Measurements from ENCODE around the gene PAX7. TPM values are rescaled to one million over a fixed set of nuclear protein-coding genes. Genes with fewer than 3 reads are reported as not detected.

Gene PAX7
- polyA plus RNA-seq, 1 of the 3 experiments (the other 2 are of a cell fraction) = not detected

GRCh38 chr1:18628511-18628910, 2.1 kb upstream of the PAX7 start:
- POLR2A ChIA-PET = no interaction called here
- Histone ChIP-seq H3K4me1 (ENCODE audit: control insufficient read depth in 1 of 2, insufficient read depth in 2 of 2, low read depth in 1 of 2, low read length in 1 of 2) (no peaks in the 10 kb centered on the region), H3K9me3 (no peaks in the 10 kb centered on the region), H2AFZ (ENCODE audit: low read depth) (no peak overlapping the region), H3K27ac (ENCODE audit: low read depth in 2 of 2, low read length in 1 of 2) (no peak overlapping the region), H3F3A (replicated peaks; ENCODE audit: insufficient read depth) (no peaks in the 10 kb centered on the region), H3K9me2 (no peaks in the 10 kb centered on the region), H4K20me1 (ENCODE audit: insufficient read depth) (no peaks in the 10 kb centered on the region), H3K9ac (no peak overlapping the region), H3K4me3 (ENCODE audit: low read depth in 2 of 2, low read length in 1 of 2) (no peak overlapping the region), H3K4me2 (no peak overlapping the region), H3K79me2 (ENCODE audit: insufficient read depth) (no peaks in the 10 kb centered on the region), H3K36me3 (replicated peaks in 1 of 2; ENCODE audit: control insufficient read depth in 1 of 2, insufficient read depth in 2 of 2, low read length in 1 of 2) (no peaks in the 10 kb centered on the region), H3K27me3 (ENCODE audit: insufficient read depth) (peaks cover 61% of the 10 kb centered on the region)
- no peak for DNase-seq
- no peak for TF ChIP-seq ZBTB33 (IDR thresholded peaks at IDR 0.05; ENCODE audit: borderline replicate concordance, low read depth)
- TF ChIP-seq MXI1 (IDR thresholded peaks at IDR 0.05; ENCODE audit: low read depth, low read length) = no peak
- TF ChIP-seq PBX3 (IDR thresholded peaks at IDR 0.05) = no peak
- TF ChIP-seq, protein P1, sequence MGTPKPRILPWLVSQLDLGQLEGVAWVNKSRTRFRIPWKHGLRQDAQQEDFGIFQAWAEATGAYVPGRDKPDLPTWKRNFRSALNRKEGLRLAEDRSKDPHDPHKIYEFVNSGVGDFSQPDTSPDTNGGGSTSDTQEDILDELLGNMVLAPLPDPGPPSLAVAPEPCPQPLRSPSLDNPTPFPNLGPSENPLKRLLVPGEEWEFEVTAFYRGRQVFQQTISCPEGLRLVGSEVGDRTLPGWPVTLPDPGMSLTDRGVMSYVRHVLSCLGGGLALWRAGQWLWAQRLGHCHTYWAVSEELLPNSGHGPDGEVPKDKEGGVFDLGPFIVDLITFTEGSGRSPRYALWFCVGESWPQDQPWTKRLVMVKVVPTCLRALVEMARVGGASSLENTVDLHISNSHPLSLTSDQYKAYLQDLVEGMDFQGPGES (IDR thresholded peaks at IDR 0.05; ENCODE audit: low read depth, low read length) = no peak
- no peak for TF ChIP-seq TEAD4 (IDR thresholded peaks at IDR 0.05; ENCODE audit: borderline replicate concordance, insufficient read depth)
- TF ChIP-seq SIN3A (IDR thresholded peaks at IDR 0.05; ENCODE audit: borderline replicate concordance, low read depth, low read length) = no peak
- TF ChIP-seq EP300 (IDR thresholded peaks at IDR 0.05; ENCODE audit: borderline replicate concordance in 1 of 2, low read depth in 1 of 2, low read length in 1 of 2) = no peak
- TF ChIP-seq, protein P2, sequence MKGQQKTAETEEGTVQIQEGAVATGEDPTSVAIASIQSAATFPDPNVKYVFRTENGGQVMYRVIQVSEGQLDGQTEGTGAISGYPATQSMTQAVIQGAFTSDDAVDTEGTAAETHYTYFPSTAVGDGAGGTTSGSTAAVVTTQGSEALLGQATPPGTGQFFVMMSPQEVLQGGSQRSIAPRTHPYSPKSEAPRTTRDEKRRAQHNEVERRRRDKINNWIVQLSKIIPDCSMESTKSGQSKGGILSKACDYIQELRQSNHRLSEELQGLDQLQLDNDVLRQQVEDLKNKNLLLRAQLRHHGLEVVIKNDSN (IDR thresholded peaks at IDR 0.05; ENCODE audit: borderline replicate concordance, low read depth) = no peak
- no peak for TF ChIP-seq GATA2 (CRISPR knock-in tag; IDR thresholded peaks at IDR 0.05)
- TF ChIP-seq TAF1 (IDR thresholded peaks at IDR 0.05; ENCODE audit: borderline replicate concordance, low read depth, low read length) = no peak
- no peak for TF ChIP-seq NRF1 (IDR thresholded peaks at IDR 0.05; ENCODE audit: low read depth, low read length)
- no peak for TF ChIP-seq FOXJ3 (CRISPR knock-in tag; IDR thresholded peaks at IDR 0.05)
- CTCF ChIA-PET = no interaction called here
- WGBS (ENCODE audit: low lambda C conversion rate) = 81% methylated on average over 8 of the region's 8 CpGs

All from SK-N-SH (cell line).